ENCODE data around the gene TMEM39A.

DNA sequence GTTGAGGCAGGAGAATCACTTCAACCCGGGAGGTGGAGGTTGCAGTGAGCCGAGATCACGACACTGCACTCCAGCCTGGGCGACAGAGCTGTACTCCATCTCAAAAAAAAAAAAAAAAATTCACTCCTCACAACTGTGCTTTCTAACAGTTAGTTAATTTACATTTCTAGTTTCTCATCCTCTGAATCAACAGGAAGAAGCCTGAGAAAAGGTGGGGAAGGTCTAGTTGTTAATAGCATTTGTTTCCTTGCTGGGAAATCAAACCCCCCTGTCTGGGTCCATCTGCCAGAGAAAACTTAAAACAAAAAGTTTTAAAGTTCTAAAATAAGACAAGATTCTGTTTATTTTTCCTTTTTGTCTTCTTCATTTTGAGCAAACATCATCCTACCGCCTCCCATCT lies 62.3 kb downstream of the TMEM39A start:
- TF ChIP-seq, protein P1, sequence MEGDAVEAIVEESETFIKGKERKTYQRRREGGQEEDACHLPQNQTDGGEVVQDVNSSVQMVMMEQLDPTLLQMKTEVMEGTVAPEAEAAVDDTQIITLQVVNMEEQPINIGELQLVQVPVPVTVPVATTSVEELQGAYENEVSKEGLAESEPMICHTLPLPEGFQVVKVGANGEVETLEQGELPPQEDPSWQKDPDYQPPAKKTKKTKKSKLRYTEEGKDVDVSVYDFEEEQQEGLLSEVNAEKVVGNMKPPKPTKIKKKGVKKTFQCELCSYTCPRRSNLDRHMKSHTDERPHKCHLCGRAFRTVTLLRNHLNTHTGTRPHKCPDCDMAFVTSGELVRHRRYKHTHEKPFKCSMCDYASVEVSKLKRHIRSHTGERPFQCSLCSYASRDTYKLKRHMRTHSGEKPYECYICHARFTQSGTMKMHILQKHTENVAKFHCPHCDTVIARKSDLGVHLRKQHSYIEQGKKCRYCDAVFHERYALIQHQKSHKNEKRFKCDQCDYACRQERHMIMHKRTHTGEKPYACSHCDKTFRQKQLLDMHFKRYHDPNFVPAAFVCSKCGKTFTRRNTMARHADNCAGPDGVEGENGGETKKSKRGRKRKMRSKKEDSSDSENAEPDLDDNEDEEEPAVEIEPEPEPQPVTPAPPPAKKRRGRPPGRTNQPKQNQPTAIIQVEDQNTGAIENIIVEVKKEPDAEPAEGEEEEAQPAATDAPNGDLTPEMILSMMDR (IDR thresholded peaks at IDR 0.05; ENCODE audit: low read depth, low read length, missing input control) = no peak
- TF ChIP-seq RAD21 (IDR thresholded peaks at IDR 0.05) = no peak

All from liver (tissue), 3 donors.